Duodenal mucosa (tissue), 2 donors: Measurements from ENCODE around the gene RYR3.
"Not testable (repeated sequence)": the region's sequence is repeated elsewhere in the genome, so short reads cannot be mapped to it uniquely, and the experiment has no call there.

ENCODE experiments used
- H3K27ac ChIP-seq: one replicate; pipeline ENCODE4 v1.7.0; 2013; ENCODE audit warnings: low read depth, low read length
- H3K27me3 ChIP-seq, 2 donors: one replicate each; pipeline ENCODE4 v1.7.0; 2013; ENCODE audit warnings: low read length in 2 of 2, control low read depth in 1 of 2; ENCODE audit not compliant: insufficient read depth in 2 of 2, control insufficient read depth in 1 of 2
- H3K36me3 ChIP-seq, 2 donors: one replicate each; pipeline ENCODE4 v1.7.0; 2013; ENCODE audit warnings: low read length in 2 of 2, control low read depth in 1 of 2; ENCODE audit not compliant: insufficient read depth in 2 of 2, control insufficient read depth in 1 of 2
- H3K4me1 ChIP-seq, 2 donors: one replicate each; pipeline ENCODE4 v1.7.0; 2013; ENCODE audit warnings: low read length in 2 of 2, control low read depth in 1 of 2; ENCODE audit not compliant: insufficient read depth in 2 of 2, control insufficient read depth in 1 of 2
- H3K4me3 ChIP-seq, 2 donors: one replicate each; pipeline ENCODE4 v1.7.0; 2013; ENCODE audit warnings: low read length in 2 of 2, low read depth in 1 of 2
- H3K9ac ChIP-seq, 2 donors: one replicate each; pipeline ENCODE4 v1.7.0; 2013; ENCODE audit warnings: low read length in 2 of 2, low read depth in 1 of 2
- H3K9me3 ChIP-seq, 2 donors: one replicate each; pipeline ENCODE4 v1.7.0; 2013; ENCODE audit warnings: low read length in 2 of 2, control low read depth in 1 of 2; ENCODE audit not compliant: control insufficient read depth in 1 of 2

Gene RYR3

GRCh38 chr15:33810073-33810595 lies 499.4 kb downstream of the RYR3 start:
- no peaks in the 10 kb centered on the region for H3K36me3 ChIP-seq
- H3K4me1 ChIP-seq, result no peaks in the 10 kb centered on the region
- no peaks in the 10 kb centered on the region for H3K27me3 ChIP-seq
- H3K9ac ChIP-seq, result no peak overlapping the region
- H3K27ac ChIP-seq, result no peak overlapping the region
- no peaks in the 10 kb centered on the region for H3K9me3 ChIP-seq
- H3K4me3 ChIP-seq, result no peak overlapping the region

- Histone ChIP-seq H3K9me3 (no peaks in the 10 kb centered on the region), H3K27me3 (no peaks in the 10 kb centered on the region), H3K9ac (no peak overlapping the region), H3K4me1 (no peaks in the 10 kb centered on the region), H3K4me3 (no peak overlapping the region), H3K36me3 (no peaks in the 10 kb centered on the region), H3K27ac (no peak overlapping the region)
Measured at GRCh38 chr15:33810806-33811205, 500.0 kb downstream of the RYR3 start.

- H3K4me3 ChIP-seq, result no peak overlapping the region
- H3K36me3 ChIP-seq, result no peaks in the 10 kb centered on the region
- H3K27me3 ChIP-seq, result no peaks in the 10 kb centered on the region
- no peak overlapping the region for H3K9ac ChIP-seq
- no peak overlapping the region for H3K27ac ChIP-seq
- H3K4me1 ChIP-seq, result no peaks in the 10 kb centered on the region
- no peaks in the 10 kb centered on the region for H3K9me3 ChIP-seq
Measured at GRCh38 chr15:33813891-33814290, 503.1 kb downstream of the RYR3 start.

- not testable (repeated sequence) for H3K27me3 ChIP-seq, H3K4me1 ChIP-seq, H3K9me3 ChIP-seq, H3K36me3 ChIP-seq, H3K9ac ChIP-seq, H3K27ac ChIP-seq, H3K4me3 ChIP-seq
Measured at GRCh38 chr15:33819499-33819898, 508.7 kb downstream of the RYR3 start.

- Histone ChIP-seq H3K27me3 (no peaks in the 10 kb centered on the region), H3K9ac (no peak overlapping the region), H3K36me3 (no peaks in the 10 kb centered on the region), H3K4me1 (peaks cover 0 to 3% of the 10 kb centered on the region in 2 donors), H3K4me3 (no peak overlapping the region), H3K27ac (no peak overlapping the region), H3K9me3 (no peaks in the 10 kb centered on the region)
Measured at GRCh38 chr15:33822479-33822878, 511.7 kb downstream of the RYR3 start.

- no peak overlapping the region for H3K27ac ChIP-seq
- H3K9me3 ChIP-seq, result no peaks in the 10 kb centered on the region
- H3K36me3 ChIP-seq, result no peaks in the 10 kb centered on the region
- H3K4me1 ChIP-seq, result peaks cover 0 to 3% of the 10 kb centered on the region in 2 donors
- no peaks in the 10 kb centered on the region for H3K27me3 ChIP-seq
- no peak overlapping the region for H3K9ac ChIP-seq
- no peak overlapping the region for H3K4me3 ChIP-seq
Measured at GRCh38 chr15:33823119-33823518, 512.4 kb downstream of the RYR3 start.

- no peaks in the 10 kb centered on the region for H3K9me3 ChIP-seq
- no peak overlapping the region for H3K9ac ChIP-seq
- H3K4me1 ChIP-seq, result peaks cover 0 to 3% of the 10 kb centered on the region in 2 donors
- H3K4me3 ChIP-seq, result no peak overlapping the region
- no peak overlapping the region for H3K27ac ChIP-seq
- no peaks in the 10 kb centered on the region for H3K36me3 ChIP-seq
- no peaks in the 10 kb centered on the region for H3K27me3 ChIP-seq
Measured at GRCh38 chr15:33825453-33825852, 514.7 kb downstream of the RYR3 start.

GRCh38 chr15:33826201-33826600 lies 515.4 kb downstream of the RYR3 start:
- Histone ChIP-seq H3K9me3 (no peaks in the 10 kb centered on the region), H3K4me1 (peaks cover 0 to 3% of the 10 kb centered on the region in 2 donors)

GRCh38 chr15:33830351-33830750 lies 519.6 kb downstream of the RYR3 start:
- Histone ChIP-seq H3K27me3 (no peaks in the 10 kb centered on the region), H3K9me3 (no peaks in the 10 kb centered on the region), H3K4me3 (no peak overlapping the region), H3K36me3 (no peaks in the 10 kb centered on the region), H3K9ac (no peak overlapping the region), H3K27ac (no peak overlapping the region), H3K4me1 (peaks cover 0 to 3% of the 10 kb centered on the region in 2 donors)

More at GRCh38 chr15:33826201-33826600, 515.4 kb downstream of the RYR3 start:
- H3K9ac ChIP-seq, result no peak overlapping the region
- H3K4me3 ChIP-seq, result no peak overlapping the region
- H3K27ac ChIP-seq, result no peak overlapping the region
- no peaks in the 10 kb centered on the region for H3K27me3 ChIP-seq
- no peaks in the 10 kb centered on the region for H3K36me3 ChIP-seq

- Histone ChIP-seq H3K36me3 (no peaks in the 10 kb centered on the region), H3K4me3 (no peak overlapping the region), H3K4me1 (no peaks in the 10 kb centered on the region), H3K27ac (no peak overlapping the region), H3K9ac (no peak overlapping the region), H3K9me3 (no peaks in the 10 kb centered on the region), H3K27me3 (no peaks in the 10 kb centered on the region)
Measured at GRCh38 chr15:33831646-33832045, 520.9 kb downstream of the RYR3 start.
